Left renal cortex interstitium (tissue), 4 donors: Measurements from ENCODE around the gene CLPSL1. TPM values are rescaled to one million over a fixed set of nuclear protein-coding genes. Genes with fewer than 3 reads are reported as not detected.

ENCODE experiments used
- polyA plus RNA-seq, 4 donors: library from polyadenylated mRNA; unstranded; fragments of 120-200 nt; gene quantifications; one replicate each; pipeline ENCODE4 v1.2.1, GENCODE V29; 2013; ENCODE audit not compliant: insufficient read length in 4 of 4

CLPSL1 gene
- polyA plus RNA-seq, 4 donors, result 0.60 to 1.1 (median 0.73) TPM; not detected in 1

Other genes starting within 250 kb of the CLPSL1 start
- 10 to 100 TPM; 24.1 to 27.8 (median 25.8) TPM for gene FKBP5, start 92.1 kb upstream of the CLPSL1 start, polyA plus RNA-seq
- 1 to 10 TPM in 2 of 4 donors, under 1 TPM in 2; 0.56 to 1.7 (median 1.1) TPM for gene ARMC12, start 44.0 kb upstream of the CLPSL1 start, polyA plus RNA-seq
- under 1 TPM in 1 of 4 donors, not detected in 3; 0.52 TPM for gene CLPSL2, start 4.4 kb upstream of the CLPSL1 start, polyA plus RNA-seq
- gene CLPS, start 16.3 kb downstream of the CLPSL1 start, polyA plus RNA-seq, result under 1 TPM in 2 of 4 donors, not detected in 2; 0.30 to 0.39 TPM
- under 1 TPM in 3 of 4 donors, not detected in 1; 0.07 to 0.36 (median 0.08) TPM for gene LHFPL5, start 24.3 kb downstream of the CLPSL1 start, polyA plus RNA-seq
- 10 to 100 TPM; 43.3 to 56.8 (median 48.8) TPM for gene SRPK1, start 140.1 kb downstream of the CLPSL1 start, polyA plus RNA-seq
- under 1 TPM; 0.22 to 0.68 (median 0.35) TPM for gene SLC26A8, start 243.6 kb downstream of the CLPSL1 start, polyA plus RNA-seq
- gene MAPK14, start 246.8 kb downstream of the CLPSL1 start, polyA plus RNA-seq, result 10 to 100 TPM; 48.7 to 54.2 (median 50.7) TPM